HG02981 (cell line): ENCODE measurements around the gene SLX4IP.

Source experiments
- ATAC-seq: cut with Tn5 transposase; IDR thresholded peaks from one replicate; pipeline ENCODE4 v1.9.1; 2021; ENCODE audit warnings: mild to moderate bottlenecking, moderate library complexity; ENCODE audit not compliant: unreplicated experiment

SLX4IP gene

GRCh38 chr20:10492844-10493243 is 57.7 kb downstream of the SLX4IP start:
- ATAC-seq = no peak

- ATAC-seq = no peak
Measured at GRCh38 chr20:10495173-10495572, 60.1 kb downstream of the SLX4IP start.

- no peak for ATAC-seq
Measured at GRCh38 chr20:10496465-10496864, 61.4 kb downstream of the SLX4IP start.

GRCh38 chr20:10497283-10497682 is 62.2 kb downstream of the SLX4IP start:
- ATAC-seq = no peak

GRCh38 chr20:10497791-10498190 is 62.7 kb downstream of the SLX4IP start:
- ATAC-seq = no peak

- no peak for ATAC-seq
Measured at GRCh38 chr20:10498200-10498599, 63.1 kb downstream of the SLX4IP start.

- no peak for ATAC-seq
Measured at GRCh38 chr20:10501402-10501801, 66.3 kb downstream of the SLX4IP start.

- ATAC-seq = peak; percentile 37
Measured at GRCh38 chr20:10502098-10502526, 67.0 kb downstream of the SLX4IP start.

GRCh38 chr20:10504608-10504993 is 69.5 kb downstream of the SLX4IP start:
- ATAC-seq = no peak

GRCh38 chr20:10504994-10505730 is 70.1 kb downstream of the SLX4IP start:
- no peak for ATAC-seq

GRCh38 chr20:10505827-10506226 is 70.7 kb downstream of the SLX4IP start:
- ATAC-seq = no peak

GRCh38 chr20:10507052-10507451 is 71.9 kb downstream of the SLX4IP start:
- no peak for ATAC-seq

GRCh38 chr20:10508060-10508459 is 73.0 kb downstream of the SLX4IP start:
- no peak for ATAC-seq

GRCh38 chr20:10508468-10509251 is 73.6 kb downstream of the SLX4IP start:
- ATAC-seq = no peak

GRCh38 chr20:10509376-10509775 is 74.3 kb downstream of the SLX4IP start:
- ATAC-seq = no peak

GRCh38 chr20:10510216-10510615 is 75.1 kb downstream of the SLX4IP start:
- no peak for ATAC-seq

- ATAC-seq = no peak
Measured at GRCh38 chr20:10511170-10511508, 76.0 kb downstream of the SLX4IP start.

GRCh38 chr20:10511509-10512251 is 76.6 kb downstream of the SLX4IP start:
- peak; percentile 99 for ATAC-seq

- no peak for ATAC-seq
Measured at GRCh38 chr20:10513061-10513460, 78.0 kb downstream of the SLX4IP start.

- ATAC-seq = no peak
Measured at GRCh38 chr20:10513931-10514575, 78.9 kb downstream of the SLX4IP start.

- no peak for ATAC-seq
Measured at GRCh38 chr20:10516529-10516928, 81.4 kb downstream of the SLX4IP start.
